ENCODE results near the gene DNMBP.
A peak's percentile ranks its signal among the peaks of the same experiment; 100 is the strongest.

DNMBP gene

DNA sequence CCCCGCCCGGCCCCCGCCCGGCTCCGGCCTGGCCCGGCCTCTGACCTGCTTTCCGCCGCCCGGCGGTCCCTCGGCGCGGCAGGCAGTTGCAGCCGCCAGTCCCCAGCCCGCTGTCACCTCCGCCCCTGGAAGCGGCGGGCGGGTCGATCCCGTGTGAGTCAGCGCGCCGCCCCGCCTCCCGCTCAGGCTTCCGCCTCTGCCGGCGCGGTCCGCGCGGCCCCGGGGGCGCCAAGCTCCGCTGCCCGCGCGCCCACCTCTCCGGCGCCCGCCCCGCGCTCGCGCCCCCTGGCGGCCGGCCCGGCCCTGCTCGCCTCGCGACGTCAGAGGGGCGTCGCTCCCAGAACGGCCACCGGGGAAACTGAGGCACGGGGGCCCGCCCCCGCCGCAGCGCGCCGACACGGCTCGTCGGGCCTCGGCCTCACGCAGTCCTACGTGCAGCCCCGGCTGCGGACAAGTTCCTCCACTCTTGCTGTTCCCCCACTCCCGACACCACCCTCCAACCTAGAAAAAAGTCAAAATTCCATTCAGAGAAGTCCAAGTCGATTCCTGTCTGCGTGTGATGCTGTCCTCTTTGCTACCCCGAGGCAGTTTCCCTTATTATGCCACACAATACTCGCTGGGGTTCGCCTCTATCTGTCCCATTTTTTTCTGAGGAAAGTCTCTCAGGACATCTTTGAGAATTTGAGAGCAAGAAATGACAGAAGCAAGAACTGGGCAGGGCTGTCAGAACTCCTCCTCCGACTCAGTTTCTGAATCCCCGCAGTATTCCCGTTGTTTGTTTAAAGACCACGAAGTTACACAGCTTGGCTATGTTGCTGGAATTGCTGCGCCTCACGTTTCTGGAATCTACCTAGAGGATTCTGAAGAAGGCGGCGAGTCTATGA, at the start of gene DNMBP:
Gene DNMBP, minus strand, starts transcription at position 155 of the 884 bp plus-strand sequence. CDS start 37,823 bp downstream, outside the sequence.
- peak; percentile 68 to 79 (median 72) for DNase-seq (ENCODE audit: low read depth in 3 of 3)

DNA sequence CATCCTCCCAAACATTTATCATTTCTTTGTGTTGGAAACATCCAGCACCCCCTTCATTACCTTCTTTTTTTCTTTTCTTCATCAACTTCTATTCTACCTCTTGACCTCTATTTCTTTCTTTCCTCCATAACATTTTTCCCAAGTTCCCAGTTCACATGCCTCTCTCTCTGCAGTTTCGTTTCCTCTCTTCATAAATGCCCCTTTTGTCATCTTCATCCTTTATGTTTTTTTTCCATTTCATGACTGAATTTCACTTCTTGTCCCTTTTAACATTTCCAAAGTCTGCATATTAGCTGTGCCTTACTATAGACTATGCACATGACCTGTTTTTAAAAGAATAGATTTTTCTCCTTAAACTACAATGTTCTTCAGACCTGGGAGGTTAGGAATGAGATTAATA, 48.2 kb upstream of the DNMBP start:
- no peak for DNase-seq (ENCODE audit: low read depth in 3 of 3)

DNA sequence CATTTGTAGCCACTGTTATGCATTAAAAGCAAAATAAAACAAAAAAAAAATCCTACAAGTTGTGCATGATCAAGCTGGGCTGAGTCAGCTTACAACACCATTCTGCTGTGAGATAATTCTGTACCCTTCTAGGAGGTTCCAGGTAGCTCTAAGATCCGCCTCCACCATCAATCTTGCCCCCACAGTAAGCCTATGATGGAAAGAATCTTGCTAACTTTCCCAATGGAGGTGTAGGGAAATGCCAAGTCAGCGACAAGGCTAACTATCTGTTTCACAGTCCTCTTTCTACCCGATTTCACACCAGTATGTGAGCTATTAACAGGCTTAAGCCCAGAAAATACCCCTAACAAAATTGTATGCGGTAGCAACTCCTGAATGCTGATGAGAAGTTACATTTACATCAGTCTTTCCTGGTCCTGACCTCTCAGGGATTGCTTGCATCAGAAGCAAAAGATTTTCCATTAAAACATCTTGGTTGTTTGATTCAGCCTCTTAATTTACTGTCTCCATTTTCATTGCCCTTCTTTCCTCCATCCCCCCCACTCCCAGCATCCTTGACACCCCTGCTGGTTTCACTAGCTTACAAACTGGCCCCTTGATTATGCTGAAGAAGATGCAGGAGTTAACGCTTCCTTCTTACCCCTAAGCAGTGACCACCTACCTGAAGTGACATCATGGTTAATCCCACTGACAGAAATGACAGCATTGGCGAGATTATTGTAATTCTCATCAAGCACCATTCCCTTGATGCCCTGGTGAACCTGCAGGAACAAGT, 44.1 kb upstream of the DNMBP start:
- no peak for DNase-seq (ENCODE audit: low read depth in 3 of 3)

GRCh38 chr10:100046021-100046486, 36.3 kb upstream of the DNMBP start:
- DNase-seq (ENCODE audit: low read depth in 3 of 3), result peak; percentile 59 to 81 (median 71)

DNA sequence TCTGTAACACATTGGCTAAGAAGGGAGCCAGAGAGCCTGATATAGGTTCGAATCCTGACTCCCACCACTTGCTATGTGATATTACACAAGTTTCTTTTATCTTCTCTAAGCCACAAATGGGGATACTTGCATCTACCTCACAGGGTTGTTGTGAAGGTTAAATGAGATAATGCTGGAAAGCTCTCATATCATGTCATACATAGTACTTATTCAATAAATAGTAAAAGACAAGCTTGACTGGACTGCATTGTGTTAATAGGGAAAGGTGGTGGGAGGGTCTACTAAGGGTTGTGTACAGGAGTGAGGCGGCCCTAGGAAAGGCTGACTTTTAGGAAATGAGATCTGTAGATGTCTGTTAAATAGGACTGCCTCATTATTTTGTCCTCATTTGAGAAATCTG, 35.8 kb upstream of the DNMBP start:
- DNase-seq (ENCODE audit: low read depth in 3 of 3), result no peak

GRCh38 chr10:100043796-100044195, 34.0 kb upstream of the DNMBP start:
- DNase-seq (ENCODE audit: low read depth in 3 of 3), result no peak

- DNase-seq (ENCODE audit: low read depth in 3 of 3), result no peak
These were observed 33.6 kb upstream of the DNMBP start for GRCh38 chr10:100043344-100043743.

DNA sequence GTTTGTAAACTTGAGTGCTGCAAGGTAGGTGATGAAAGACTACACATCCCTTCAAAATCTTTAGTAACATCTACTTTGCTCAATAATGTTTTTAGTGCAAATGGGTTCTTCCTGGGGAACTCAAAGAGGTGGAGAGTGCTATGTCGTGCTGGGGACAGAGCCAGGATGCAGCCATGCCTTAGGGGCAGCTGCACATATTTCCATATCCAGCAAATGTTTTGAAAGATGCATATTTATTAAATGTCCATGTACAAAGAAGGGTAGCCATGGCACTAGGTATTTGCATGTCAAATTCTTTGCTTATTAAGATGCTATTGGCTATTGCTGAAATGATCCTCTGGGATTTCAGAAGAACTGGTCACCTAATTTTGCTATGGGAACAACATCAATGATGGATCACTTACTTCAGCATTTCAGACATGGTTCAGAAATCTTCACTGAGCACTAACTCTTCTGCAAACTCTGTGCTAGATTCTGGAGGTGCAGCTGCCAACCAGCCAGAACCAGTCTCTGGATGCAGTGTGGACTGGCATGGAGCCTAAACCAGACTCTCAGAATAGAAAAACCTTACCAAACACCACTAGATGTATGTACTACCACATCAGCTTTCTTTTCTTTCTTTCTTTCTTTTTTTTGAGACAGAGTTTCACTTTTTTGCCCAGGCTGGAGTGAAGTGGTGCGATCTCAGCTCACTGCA, 31.7 kb upstream of the DNMBP start:
- no peak for DNase-seq (ENCODE audit: low read depth in 3 of 3)

DNA sequence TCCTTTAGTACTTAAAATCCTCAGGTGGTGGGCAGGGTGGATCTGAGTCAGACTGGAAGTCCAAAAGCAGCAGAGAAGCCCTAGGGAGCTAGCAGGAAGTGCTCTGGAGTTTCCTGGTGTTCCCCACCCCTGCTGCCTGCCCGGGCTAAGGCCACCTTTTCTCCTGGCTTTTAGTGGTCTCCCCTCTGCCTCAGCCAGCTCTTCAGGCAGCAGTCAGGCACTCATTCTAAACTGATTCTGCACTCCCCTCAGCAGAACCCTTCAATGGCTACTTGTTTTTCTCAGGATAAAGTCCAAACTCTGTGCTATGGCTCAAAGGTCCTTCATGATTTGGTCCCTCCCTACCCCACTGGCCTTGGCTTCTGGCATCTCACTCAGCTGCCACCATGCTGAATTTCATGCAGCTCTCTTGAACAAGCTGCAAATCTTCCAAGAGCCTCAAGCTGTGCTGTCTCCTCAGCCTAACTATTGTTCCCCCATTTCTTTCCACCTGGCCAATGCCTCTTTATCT, 28.9 kb upstream of the DNMBP start:
- no peak for DNase-seq (ENCODE audit: low read depth in 3 of 3)

DNA sequence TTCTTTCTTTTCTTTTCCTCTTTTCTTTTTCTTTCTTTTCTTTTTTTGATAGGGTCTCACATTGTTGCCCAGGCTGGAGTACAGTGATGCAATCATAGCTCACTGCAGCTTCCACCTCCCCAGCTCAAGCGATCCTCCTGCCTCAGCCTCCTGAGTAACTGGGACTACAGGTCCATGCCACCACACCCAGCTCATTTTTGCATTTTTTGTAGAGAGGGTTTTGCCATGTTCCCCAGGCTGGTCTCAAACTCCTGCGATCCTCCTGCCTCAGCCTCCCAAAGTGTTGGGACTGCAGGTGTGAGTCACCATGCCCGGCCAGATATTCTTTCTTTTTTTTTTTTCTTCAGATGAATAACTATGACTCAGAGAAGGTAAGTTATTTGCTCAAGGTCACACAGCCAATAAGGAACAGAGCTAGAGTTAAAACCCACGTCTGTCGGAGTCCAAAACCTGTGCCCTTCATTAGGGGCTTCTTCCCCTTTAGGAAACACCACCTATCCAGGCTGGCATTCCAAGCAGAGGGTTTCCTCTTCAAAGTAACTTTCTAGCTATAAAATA, 28.1 kb upstream of the DNMBP start:
- no peak for DNase-seq (ENCODE audit: low read depth in 3 of 3)

DNA sequence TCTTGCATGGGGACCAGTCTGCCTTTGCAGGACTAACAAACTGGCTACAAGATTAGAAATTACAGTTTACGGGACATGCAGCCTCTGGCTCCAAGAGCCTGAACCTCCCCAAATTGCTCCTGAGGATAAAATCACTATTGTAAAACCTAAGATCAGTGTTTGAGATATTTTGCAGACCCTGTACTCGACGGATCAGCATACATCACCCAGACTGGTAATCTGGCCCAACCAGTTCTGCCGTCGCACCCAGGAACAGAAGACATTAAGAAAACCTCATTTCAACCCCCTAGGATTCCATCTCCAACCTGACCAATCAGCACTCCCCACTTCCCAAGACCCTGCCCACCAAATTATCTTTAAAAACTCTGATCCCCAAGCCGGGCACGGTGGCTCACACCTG, 27.1 kb upstream of the DNMBP start:
- DNase-seq (ENCODE audit: low read depth in 3 of 3), result no peak

DNA sequence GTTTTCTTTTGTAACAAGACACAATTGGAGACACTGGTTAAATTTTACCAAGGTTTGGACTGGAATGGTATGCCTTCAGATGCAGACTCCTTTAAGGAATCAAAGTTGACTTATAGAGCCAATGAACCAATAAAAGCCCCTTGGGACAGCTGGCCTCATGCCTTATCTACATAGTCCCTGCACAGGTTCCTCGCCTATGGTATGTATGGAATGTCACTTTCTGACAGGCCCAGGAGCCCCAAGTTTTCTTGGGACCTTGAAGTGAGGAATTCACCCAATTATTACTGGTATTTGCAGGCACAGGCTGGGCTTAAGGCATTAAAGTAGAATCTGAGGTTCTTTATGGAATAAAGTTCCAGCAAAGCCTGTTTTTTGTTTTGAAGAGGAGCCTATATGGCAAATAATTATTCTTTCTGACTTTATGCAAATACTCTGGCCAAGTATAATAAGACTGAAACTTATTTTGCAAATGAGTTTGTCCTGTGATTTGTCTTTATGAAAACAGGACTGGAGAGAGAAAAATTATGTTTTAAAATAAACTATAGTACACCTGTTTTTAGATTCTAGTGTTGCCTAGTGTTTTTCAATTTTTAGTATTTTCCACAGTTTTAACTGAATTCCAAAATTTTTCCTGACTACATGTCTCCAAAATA, 24.1 kb upstream of the DNMBP start:
- DNase-seq (ENCODE audit: low read depth in 3 of 3), result no peak

GRCh38 chr10:100027416-100027815, 17.7 kb upstream of the DNMBP start:
- DNase-seq (ENCODE audit: low read depth in 3 of 3), result no peak

GRCh38 chr10:100025576-100025975, 15.8 kb upstream of the DNMBP start:
- no peak for DNase-seq (ENCODE audit: low read depth in 3 of 3)

- no peak for DNase-seq (ENCODE audit: low read depth in 3 of 3)
These were observed 15.0 kb upstream of the DNMBP start for GRCh38 chr10:100024748-100025147.

- DNase-seq (ENCODE audit: low read depth in 3 of 3), result no peak
These were observed 12.7 kb upstream of the DNMBP start for GRCh38 chr10:100022403-100022802.

- DNase-seq (ENCODE audit: low read depth in 3 of 3), result no peak
These were observed 11.6 kb upstream of the DNMBP start for GRCh38 chr10:100021322-100021721.

GRCh38 chr10:100020886-100021253, 11.1 kb upstream of the DNMBP start:
- no peak for DNase-seq (ENCODE audit: low read depth in 3 of 3)

GRCh38 chr10:100020142-100020885, 10.6 kb upstream of the DNMBP start:
- DNase-seq (ENCODE audit: low read depth in 3 of 3), result no peak

DNA sequence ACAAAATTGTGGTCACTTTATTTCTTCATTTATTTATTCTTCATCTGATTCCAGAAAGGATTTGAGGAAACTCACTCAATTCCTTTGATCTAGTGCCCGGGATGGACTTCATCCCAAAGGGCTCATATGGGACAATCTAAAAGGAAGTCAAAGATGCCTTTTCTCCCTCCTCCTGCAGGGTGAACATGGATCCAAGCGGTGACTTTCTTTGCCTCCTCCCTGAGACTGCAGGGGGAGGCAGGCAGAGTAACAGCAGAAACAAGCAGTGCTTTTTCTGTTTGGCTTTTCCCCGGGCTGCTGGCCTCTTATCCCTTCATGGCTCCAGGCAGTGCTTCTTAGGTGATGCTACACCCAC, 10.0 kb upstream of the DNMBP start:
- no peak for DNase-seq (ENCODE audit: low read depth in 3 of 3)
